H7 (cell line): ENCODE data around the gene SAMD1. TPM values are rescaled to one million over a fixed set of nuclear protein-coding genes. Genes with fewer than 3 reads are reported as not detected.

Experiments used
- DNase-seq: peaks from one replicate; pipeline ENCODE4 v3.0.0; 2012
- H3K27me3 ChIP-seq: 2 replicates; pipeline ENCODE4 v1.6.0; 2011; ENCODE audit warnings: mild to moderate bottlenecking, low read length; ENCODE audit not compliant: control insufficient read depth, insufficient read depth
- H3K36me3 ChIP-seq: replicated peaks from 2 replicates; pipeline ENCODE4 v1.5.1; 2011; ENCODE audit warnings: low read length; ENCODE audit not compliant: control insufficient read depth, insufficient read depth
- H3K4me3 ChIP-seq: 2 replicates; pipeline ENCODE4 v1.5.1; 2011; ENCODE audit warnings: low read depth, mild to moderate bottlenecking, control low read depth, low read length, moderate library complexity; ENCODE audit not compliant: insufficient read depth
- total RNA-seq: library from RNA; depleted of rRNA; stranded (reverse); fragments of >200 nt; shearing (Covaris generic); gene quantifications from 2 replicates; pipeline ENCODE4 v1.2.3, GENCODE V29; 2014

SAMD1 gene
- total RNA-seq, 1 experiment from 2014 or later: 128 TPM

GRCh38 chr19:14105680-14106079 is 15.1 kb upstream of the SAMD1 start:
- DNase-seq: peak; percentile 37
- H3K27me3 ChIP-seq: no peaks in the 10 kb centered on the region
- H3K36me3 ChIP-seq: no peaks in the 10 kb centered on the region; the same call in none of the 2 replicates
- no peak overlapping the region for H3K4me3 ChIP-seq

GRCh38 chr19:14103310-14103709 is 12.8 kb upstream of the SAMD1 start:
- no peak overlapping the region for H3K4me3 ChIP-seq
- H3K36me3 ChIP-seq: no peaks in the 10 kb centered on the region; the same call in none of the 2 replicates
- DNase-seq: no peak
- H3K27me3 ChIP-seq: no peaks in the 10 kb centered on the region

GRCh38 chr19:14102756-14103155 is 12.2 kb upstream of the SAMD1 start:
- Histone ChIP-seq H3K36me3 (no peaks in the 10 kb centered on the region; the same call in none of the 2 replicates), H3K27me3 (no peaks in the 10 kb centered on the region), H3K4me3 (no peak overlapping the region)
- DNase-seq: no peak

- H3K4me3 ChIP-seq: no peak overlapping the region
- H3K36me3 ChIP-seq: no peaks in the 10 kb centered on the region; the same call in none of the 2 replicates
- no peaks in the 10 kb centered on the region for H3K27me3 ChIP-seq
- no peak for DNase-seq
Measured at GRCh38 chr19:14102102-14102696, 11.6 kb upstream of the SAMD1 start.

- H3K36me3 ChIP-seq: peaks cover 1% of the 10 kb centered on the region
- H3K4me3 ChIP-seq: no peak overlapping the region
- DNase-seq: no peak
- no peaks in the 10 kb centered on the region for H3K27me3 ChIP-seq
Measured at GRCh38 chr19:14101003-14101545, 10.5 kb upstream of the SAMD1 start.

- no peaks in the 10 kb centered on the region for H3K27me3 ChIP-seq
- DNase-seq: peak; percentile 71
Measured at GRCh38 chr19:14097532-14098151, 7.1 kb upstream of the SAMD1 start.

GRCh38 chr19:14096272-14096992 is 5.9 kb upstream of the SAMD1 start:
- Histone ChIP-seq H3K36me3 (peaks cover 1% of the 10 kb centered on the region; the same call in 1 of the 2 replicates), H3K4me3 (no peak overlapping the region), H3K27me3 (no peaks in the 10 kb centered on the region)
- DNase-seq: peak; percentile 65

More at GRCh38 chr19:14097532-14098151, 7.1 kb upstream of the SAMD1 start:
- no peak overlapping the region for H3K4me3 ChIP-seq
- H3K36me3 ChIP-seq: peaks cover 1% of the 10 kb centered on the region; the same call in 1 of the 2 replicates

GRCh38 chr19:14094854-14095253 is 4.3 kb upstream of the SAMD1 start:
- DNase-seq: no peak
- H3K27me3 ChIP-seq: no peaks in the 10 kb centered on the region
- no peak overlapping the region for H3K4me3 ChIP-seq
- 0 out of 2 replicates have a peak, but pooled peaks cover 1% of the 10 kb centered on the region for H3K36me3 ChIP-seq

- no peak for DNase-seq
- peaks cover 3% of the 10 kb centered on the region for H3K36me3 ChIP-seq
- H3K27me3 ChIP-seq: peaks cover 6% of the 10 kb centered on the region
- H3K4me3 ChIP-seq: no peak overlapping the region
Measured at GRCh38 chr19:14093117-14093823, 2.7 kb upstream of the SAMD1 start.

GRCh38 chr19:14091813-14092462 is 1.4 kb upstream of the SAMD1 start:
- peaks cover 9% of the 10 kb centered on the region for H3K27me3 ChIP-seq
- peaks cover 3% of the 10 kb centered on the region for H3K36me3 ChIP-seq
- DNase-seq: peak; percentile 79
- H3K4me3 ChIP-seq: peak overlapping the region; percentile 66

GRCh38 chr19:14091081-14091812 is 696 bp upstream of the SAMD1 start:
- peak overlapping the region; percentile 66 for H3K4me3 ChIP-seq
- H3K27me3 ChIP-seq: peaks cover 9% of the 10 kb centered on the region
- H3K36me3 ChIP-seq: peaks cover 2% of the 10 kb centered on the region
- peak; percentile 97 for DNase-seq

- peak; percentile 92 for DNase-seq
- peaks cover 2% of the 10 kb centered on the region for H3K36me3 ChIP-seq
- peaks cover 16% of the 10 kb centered on the region for H3K27me3 ChIP-seq
- peak overlapping the region; percentile 66 for H3K4me3 ChIP-seq
Measured at GRCh38 chr19:14089662-14090508, 666 bp downstream of the SAMD1 start.

GRCh38 chr19:14089412-14089661 is 1.2 kb downstream of the SAMD1 start:
- DNase-seq: peak; percentile 74

More at GRCh38 chr19:14089412-14089661, 1.2 kb downstream of the SAMD1 start:
- peaks cover 17% of the 10 kb centered on the region for H3K27me3 ChIP-seq
- H3K4me3 ChIP-seq: peak overlapping the region; percentile 66
- H3K36me3 ChIP-seq: peaks cover 2% of the 10 kb centered on the region
